C4-2B (cell line): ENCODE data around the gene RNF150.

Experiments used
- H3K27ac ChIP-seq: fragments of 450-650 bp; 2 replicates; pipeline ENCODE4 v1.5.1; 2017
- CTCF ChIP-seq: fragments of 450-650 bp; conservative IDR thresholded peaks from 2 replicates; pipeline ENCODE4 v1.5.1; 2017; ENCODE audit warnings: mild to moderate bottlenecking
- ZFX ChIP-seq: fragments of 450-650 bp; IDR thresholded peaks from 2 replicates; pipeline ENCODE4 v1.6.1; 2017

RNF150 gene

GRCh38 chr4:140856621-140857062 lies 276.6 kb downstream of the RNF150 start:
- no peak overlapping the region for H3K27ac ChIP-seq

GRCh38 chr4:140854168-140854567 lies 279.1 kb downstream of the RNF150 start:
- no peak overlapping the region for H3K27ac ChIP-seq
- TF ChIP-seq CTCF (no peak), ZFX (no peak)

More at GRCh38 chr4:140856621-140857062, 276.6 kb downstream of the RNF150 start:
- TF ChIP-seq CTCF = no peak
- TF ChIP-seq ZFX = no peak

- TF ChIP-seq CTCF = no peak
- no peak for TF ChIP-seq ZFX
Observed at GRCh38 chr4:140851804-140852203, 281.5 kb downstream of the RNF150 start.

GRCh38 chr4:140851032-140851636 lies 282.1 kb downstream of the RNF150 start:
- H3K27ac ChIP-seq = no peak overlapping the region
- no peak for TF ChIP-seq ZFX
- TF ChIP-seq CTCF = peak; percentile 79

More at GRCh38 chr4:140851804-140852203, 281.5 kb downstream of the RNF150 start:
- no peak overlapping the region for H3K27ac ChIP-seq

GRCh38 chr4:140849526-140849925 lies 283.7 kb downstream of the RNF150 start:
- no peak overlapping the region for H3K27ac ChIP-seq
- no peak for TF ChIP-seq ZFX
- TF ChIP-seq CTCF = no peak

- TF ChIP-seq ZFX (no peak), CTCF (no peak)
Observed at GRCh38 chr4:140846736-140847135, 286.5 kb downstream of the RNF150 start.

GRCh38 chr4:140844061-140844460 lies 289.2 kb downstream of the RNF150 start:
- TF ChIP-seq ZFX (no peak), CTCF (no peak)
- no peak overlapping the region for H3K27ac ChIP-seq

More at GRCh38 chr4:140846736-140847135, 286.5 kb downstream of the RNF150 start:
- H3K27ac ChIP-seq = no peak overlapping the region
